Limb (tissue), 2 donors: ENCODE results near the gene E2F4.

ENCODE experiments used
- DNase-seq, 2 donors: peaks; one replicate each; pipeline ENCODE4 v3.0.0-alpha.2; 2016; ENCODE audit errors: extremely low spot score in 2 of 2

The E2F4 gene

GRCh38 chr16:67190448-67191399 is 1.2 kb upstream of the E2F4 start:
- DNase-seq = no peak

GRCh38 chr16:67191411-67191994 is 452 bp upstream of the E2F4 start:
- no peak for DNase-seq

GRCh38 chr16:67192781-67193361 is 916 bp downstream of the E2F4 start:
- DNase-seq = no peak

GRCh38 chr16:67193536-67193935 is 1.6 kb downstream of the E2F4 start:
- DNase-seq = no peak

- DNase-seq = no peak
Measured at GRCh38 chr16:67194260-67194659, 2.3 kb downstream of the E2F4 start.

- DNase-seq = no peak
Measured at GRCh38 chr16:67195676-67196075, 3.7 kb downstream of the E2F4 start.

GRCh38 chr16:67196881-67197280 is 4.9 kb downstream of the E2F4 start:
- no peak for DNase-seq

- DNase-seq = no peak
Measured at GRCh38 chr16:67197704-67198103, 5.7 kb downstream of the E2F4 start.

GRCh38 chr16:67198238-67198734 is 6.3 kb downstream of the E2F4 start:
- DNase-seq = no peak

- DNase-seq = no peak
Measured at GRCh38 chr16:67199011-67199807, 7.3 kb downstream of the E2F4 start, which contains the start of gene ELMO3. TSS of gene ELMO3 (plus strand) at chr16:67199131. CDS start at chr16:67199327, 196 bp downstream.

GRCh38 chr16:67199808-67200198 is 7.8 kb downstream of the E2F4 start:
- DNase-seq = no peak

- DNase-seq = no peak
Measured at GRCh38 chr16:67200491-67200890, 8.5 kb downstream of the E2F4 start.

- DNase-seq = no peak
Measured at GRCh38 chr16:67201411-67202345, 9.7 kb downstream of the E2F4 start.

- DNase-seq = no peak
Measured at GRCh38 chr16:67202426-67202825, 10.5 kb downstream of the E2F4 start.

GRCh38 chr16:67202956-67203493 is 11.1 kb downstream of the E2F4 start:
- no peak for DNase-seq

GRCh38 chr16:67204076-67204475 is 12.1 kb downstream of the E2F4 start:
- no peak for DNase-seq

GRCh38 chr16:67206129-67206837 is 14.3 kb downstream of the E2F4 start:
- DNase-seq = no peak

GRCh38 chr16:67206838-67207248 is 14.9 kb downstream of the E2F4 start:
- DNase-seq = no peak
